H9 (cell line): ENCODE results near the gene ACBD6. TPM values are rescaled to one million over a fixed set of nuclear protein-coding genes. Genes with fewer than 3 reads are reported as not detected.

Experiments
- DNase-seq: peaks from one replicate; pipeline ENCODE4 v3.0.0-alpha.2; 2017
- H2AFZ ChIP-seq: one replicate; pipeline ENCODE4 v1.6.1; 2013; ENCODE audit warnings: mild to moderate bottlenecking, low read length, control low read depth, moderate library complexity
- H2AK5ac ChIP-seq: 2 replicates; pipeline ENCODE4 v1.6.1; 2013; ENCODE audit warnings: low read length, control low read depth, mixed read lengths; ENCODE audit not compliant: insufficient read length
- H2BK120ac ChIP-seq: one replicate; pipeline ENCODE4 v1.6.1; 2013; ENCODE audit warnings: low read depth, mild to moderate bottlenecking, low read length, control low read depth, inconsistent platforms; ENCODE audit not compliant: poor library complexity, severe bottlenecking
- H2BK12ac ChIP-seq: 2 replicates; pipeline ENCODE4 v1.6.1; 2013; ENCODE audit warnings: low read length, control low read depth, mixed read lengths, low read depth; ENCODE audit not compliant: insufficient read length
- H2BK15ac ChIP-seq: 2 replicates; pipeline ENCODE4 v1.6.1; 2013; ENCODE audit warnings: low read depth, low read length, control low read depth
- H2BK20ac ChIP-seq: one replicate; pipeline ENCODE4 v1.6.1; 2013; ENCODE audit warnings: low read depth, mild to moderate bottlenecking, low read length, control low read depth, inconsistent platforms; ENCODE audit not compliant: poor library complexity, severe bottlenecking
- H2BK5ac ChIP-seq: 2 replicates; pipeline ENCODE4 v1.6.1; 2013; ENCODE audit warnings: low read length, control low read depth, mixed read lengths; ENCODE audit not compliant: insufficient read length
- H3K14ac ChIP-seq: 2 replicates; pipeline ENCODE4 v1.6.1; 2013; ENCODE audit warnings: low read length, control low read depth; ENCODE audit not compliant: insufficient read depth
- H3K18ac ChIP-seq: 2 replicates; pipeline ENCODE4 v1.6.1; 2013; ENCODE audit warnings: low read depth, mild to moderate bottlenecking, mixed read lengths, low read length, control low read depth; ENCODE audit not compliant: insufficient read length
- H3K23ac ChIP-seq: 2 replicates; pipeline ENCODE4 v1.6.1; 2013; ENCODE audit warnings: low read length, control low read depth, mixed read lengths, low read depth; ENCODE audit not compliant: insufficient read length
- H3K23me2 ChIP-seq: 2 replicates; pipeline ENCODE4 v1.6.1; 2013; ENCODE audit warnings: low read depth, mild to moderate bottlenecking, mixed read lengths, low read length, control low read depth; ENCODE audit not compliant: insufficient read length, poor library complexity, severe bottlenecking
- H3K27ac ChIP-seq: 2 replicates; pipeline ENCODE4 v1.5.1; 2013; ENCODE audit warnings: low read length, control low read depth, mixed read lengths, low read depth; ENCODE audit not compliant: insufficient read length
- H3K27me3 ChIP-seq: 2 replicates; pipeline ENCODE4 v1.6.1; 2013; ENCODE audit warnings: low read length, control low read depth, inconsistent platforms; ENCODE audit not compliant: insufficient read depth
- H3K4ac ChIP-seq: 2 replicates; pipeline ENCODE4 v1.6.1; 2013; ENCODE audit warnings: low read depth, mild to moderate bottlenecking, control low read depth, inconsistent platforms, low read length, moderate library complexity
- H3K4me1 ChIP-seq: 2 replicates; pipeline ENCODE4 v1.6.1; 2013; ENCODE audit warnings: low read length, control low read depth, inconsistent platforms; ENCODE audit not compliant: insufficient read depth
- H3K4me2 ChIP-seq: 2 replicates; pipeline ENCODE4 v1.6.1; 2013; ENCODE audit warnings: low read length, control low read depth, mixed read lengths; ENCODE audit not compliant: insufficient read length, insufficient read depth
- H3K56ac ChIP-seq: 2 replicates; pipeline ENCODE4 v1.6.1; 2013; ENCODE audit warnings: low read depth, mild to moderate bottlenecking, mixed read lengths, low read length, control low read depth; ENCODE audit not compliant: insufficient read length
- H3K79me1 ChIP-seq: 2 replicates; pipeline ENCODE4 v1.6.1; 2013; ENCODE audit warnings: low read depth, mild to moderate bottlenecking, moderate library complexity, low read length, control low read depth, inconsistent platforms; ENCODE audit not compliant: insufficient read depth, poor library complexity, severe bottlenecking
- H3K79me2 ChIP-seq: 2 replicates; pipeline ENCODE4 v1.6.1; 2013; ENCODE audit warnings: low read length, control low read depth, inconsistent platforms; ENCODE audit not compliant: insufficient read depth
- H3K9ac ChIP-seq: 2 replicates; pipeline ENCODE4 v1.6.1; 2013; ENCODE audit warnings: low read length, control low read depth, mixed read lengths; ENCODE audit not compliant: insufficient read length; ENCODE audit errors: extremely low read depth
- H3K9me3 ChIP-seq: one replicate; pipeline ENCODE4 v1.6.1; 2013; ENCODE audit warnings: low read depth, low read length, inconsistent platforms; ENCODE audit not compliant: control insufficient read depth
- H3T11ph ChIP-seq: one replicate; pipeline ENCODE4 v1.6.1; 2013; ENCODE audit warnings: mild to moderate bottlenecking, low read length, control low read depth, inconsistent platforms
- H4K20me1 ChIP-seq: one replicate; pipeline ENCODE4 v1.6.1; 2013; ENCODE audit not compliant: control insufficient read depth, insufficient read length, insufficient read depth
- H4K5ac ChIP-seq: 2 replicates; pipeline ENCODE4 v1.6.1; 2013; ENCODE audit warnings: low read depth, mild to moderate bottlenecking, mixed read lengths, low read length, control low read depth; ENCODE audit not compliant: insufficient read length
- H4K8ac ChIP-seq: replicated peaks from 2 replicates; pipeline ENCODE4 v1.6.1; 2013; ENCODE audit warnings: low read length, control low read depth, mixed read lengths, low read depth; ENCODE audit not compliant: insufficient read length
- H4K91ac ChIP-seq: 2 replicates; pipeline ENCODE4 v1.6.1; 2013; ENCODE audit warnings: low read depth, mild to moderate bottlenecking, moderate library complexity, mixed read lengths, low read length, control low read depth; ENCODE audit not compliant: insufficient read length
- H3K27ac Mint-ChIP-seq, 3 experiments: 2 replicates in 2 of 3; 3 replicates in 1 of 3; pipeline ENCODE4 v1.8.0; 2020 to 2021; ENCODE audit warnings: mixed read lengths in 3 of 3, mild to moderate bottlenecking in 1 of 3, moderate library complexity in 1 of 3
- H3K27me3 Mint-ChIP-seq: 2 replicates; pipeline ENCODE4 v1.8.0; 2021; ENCODE audit warnings: low read depth, mild to moderate bottlenecking, moderate library complexity, mixed read lengths
- H3K36me3 Mint-ChIP-seq, 3 experiments: 2 replicates in 2 of 3; 3 replicates in 1 of 3; pipeline ENCODE4 v1.8.0; 2020 to 2021; ENCODE audit warnings: low read depth in 3 of 3, mixed read lengths in 3 of 3; ENCODE audit not compliant: insufficient read depth in 1 of 3
- H3K4me1 Mint-ChIP-seq, 2 experiments: 2 replicates each; pipeline ENCODE4 v1.8.0; 2020; ENCODE audit warnings: mixed read lengths in 2 of 2
- H3K4me3 Mint-ChIP-seq, 2 experiments: 2 replicates in 1 of 2; 3 replicates in 1 of 2; pipeline ENCODE4 v1.8.0; 2020 to 2021; ENCODE audit warnings: mild to moderate bottlenecking in 2 of 2, mixed read lengths in 2 of 2, moderate library complexity in 1 of 2
- H3K9me3 Mint-ChIP-seq, 2 experiments: 2 replicates in 1 of 2; 3 replicates in 1 of 2; pipeline ENCODE4 v1.8.0; 2020; ENCODE audit warnings: mild to moderate bottlenecking in 2 of 2, mixed read lengths in 2 of 2, moderate library complexity in 1 of 2
- WGBS: extraction: QIAGEN DNeasy Blood & Tissue Kit; methylation state at CpG from one replicate; pipeline ENCODE4 v1.1.7; 2013; ENCODE audit warnings: missing lambda C conversion rate, low lambda C conversion rate, mixed read lengths; ENCODE audit not compliant: insufficient read length; ENCODE audit errors: extremely low coverage; 5-methylcytosine and 5-hydroxymethylcytosine counted together
- total RNA-seq: library from RNA; stranded (reverse); gene quantifications from 2 replicates; pipeline ENCODE4 v1.2.1, GENCODE V29; 2021
- TF ChIP-seq, protein P1 (sequence below): fragments of 200-600 bp; sonication (generic); conservative IDR thresholded peaks from 3 replicates; pipeline ENCODE4 v1.8.0; 2021; ENCODE audit warnings: antibody characterized with exemption, mild to moderate bottlenecking

ACBD6 gene
- total RNA-seq, 1 experiment from 2014 or later = 51.4 TPM

DNA sequence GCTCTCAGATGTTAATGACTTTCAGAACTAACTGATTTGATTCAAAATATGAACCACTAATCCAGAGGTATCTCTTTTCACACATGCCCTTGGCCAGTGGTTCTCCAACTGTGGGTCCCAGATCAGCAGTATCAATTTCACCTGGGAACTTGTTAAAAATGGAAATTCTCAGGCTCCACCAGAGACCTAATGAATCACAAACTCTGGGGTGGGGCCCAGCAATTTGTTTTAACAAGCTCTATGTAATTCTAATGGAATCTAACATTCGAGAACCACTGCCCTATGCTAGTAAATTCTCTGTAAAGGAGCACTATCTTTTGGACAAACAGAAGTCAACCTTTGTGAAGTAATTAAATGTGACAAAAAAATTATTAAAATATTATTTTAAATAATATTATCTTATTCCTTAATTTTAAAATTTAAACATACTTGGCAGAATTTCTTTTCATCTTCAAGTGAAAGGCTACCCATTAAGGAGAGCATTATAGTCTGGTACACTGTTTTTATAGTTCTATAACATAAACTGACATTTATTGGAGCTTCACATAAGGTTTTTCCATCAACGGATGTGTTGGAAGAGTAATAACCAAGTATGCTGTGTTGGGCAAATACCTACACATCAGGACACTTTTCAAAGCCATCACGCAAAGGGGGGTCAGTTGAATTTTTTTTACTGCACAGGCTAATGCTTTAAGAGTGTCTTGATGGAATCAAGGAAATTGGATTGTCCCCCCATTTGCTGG, 141.9 kb downstream of the ACBD6 start:
- no peaks in the 10 kb centered on the region for H3K79me1 ChIP-seq
- Mint-ChIP-seq H3K4me1 (peaks cover 16 to 33% of the 10 kb centered on the region in 2 experiments), H3K36me3 (no peaks in the 10 kb centered on the region), H3K4me3 (no peak overlapping the region), H3K27ac (no peak overlapping the region), H3K27me3 (no peaks in the 10 kb centered on the region), H3K9me3 (no peaks in the 10 kb centered on the region)
- H2BK12ac ChIP-seq = no peak overlapping the region
- no peak overlapping the region for H4K5ac ChIP-seq
- no peak overlapping the region for H3K18ac ChIP-seq
- H2BK20ac ChIP-seq = no peak overlapping the region
- H2AFZ ChIP-seq = no peak overlapping the region
- H3K9me3 ChIP-seq = no peaks in the 10 kb centered on the region
- H3K4me1 ChIP-seq = no peaks in the 10 kb centered on the region; the same call in 1 of the 2 replicates
- no peak overlapping the region for H2BK15ac ChIP-seq
- no peak overlapping the region for H4K91ac ChIP-seq
- TF ChIP-seq, protein P1, sequence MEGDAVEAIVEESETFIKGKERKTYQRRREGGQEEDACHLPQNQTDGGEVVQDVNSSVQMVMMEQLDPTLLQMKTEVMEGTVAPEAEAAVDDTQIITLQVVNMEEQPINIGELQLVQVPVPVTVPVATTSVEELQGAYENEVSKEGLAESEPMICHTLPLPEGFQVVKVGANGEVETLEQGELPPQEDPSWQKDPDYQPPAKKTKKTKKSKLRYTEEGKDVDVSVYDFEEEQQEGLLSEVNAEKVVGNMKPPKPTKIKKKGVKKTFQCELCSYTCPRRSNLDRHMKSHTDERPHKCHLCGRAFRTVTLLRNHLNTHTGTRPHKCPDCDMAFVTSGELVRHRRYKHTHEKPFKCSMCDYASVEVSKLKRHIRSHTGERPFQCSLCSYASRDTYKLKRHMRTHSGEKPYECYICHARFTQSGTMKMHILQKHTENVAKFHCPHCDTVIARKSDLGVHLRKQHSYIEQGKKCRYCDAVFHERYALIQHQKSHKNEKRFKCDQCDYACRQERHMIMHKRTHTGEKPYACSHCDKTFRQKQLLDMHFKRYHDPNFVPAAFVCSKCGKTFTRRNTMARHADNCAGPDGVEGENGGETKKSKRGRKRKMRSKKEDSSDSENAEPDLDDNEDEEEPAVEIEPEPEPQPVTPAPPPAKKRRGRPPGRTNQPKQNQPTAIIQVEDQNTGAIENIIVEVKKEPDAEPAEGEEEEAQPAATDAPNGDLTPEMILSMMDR = no peak
- no peak overlapping the region for H3K4ac ChIP-seq
- H2BK5ac ChIP-seq = no peak overlapping the region
- WGBS = no CpG with 5 or more reads among the region's 3 CpGs
- no peaks in the 10 kb centered on the region for H3K27me3 ChIP-seq
- no peak overlapping the region for H3K27ac ChIP-seq
- no peak overlapping the region for H3K56ac ChIP-seq
- no peak overlapping the region for H2AK5ac ChIP-seq
- H3K23ac ChIP-seq = no peak overlapping the region
- DNase-seq = no peak
- no peak overlapping the region for H4K8ac ChIP-seq
- no peak overlapping the region for H3K14ac ChIP-seq
- no peaks in the 10 kb centered on the region for H3K23me2 ChIP-seq
- H3T11ph ChIP-seq = no peak overlapping the region
- no peaks in the 10 kb centered on the region for H3K79me2 ChIP-seq
- no peak overlapping the region for H3K9ac ChIP-seq
- no peak overlapping the region for H2BK120ac ChIP-seq
- H3K4me2 ChIP-seq = no peak overlapping the region
- H4K20me1 ChIP-seq = no peaks in the 10 kb centered on the region
